Transverse colon (tissue), 4 donors: ENCODE data around the gene HOTAIR. TPM values are rescaled to one million over a fixed set of nuclear protein-coding genes. Genes with fewer than 3 reads are reported as not detected.

Source experiments
- DNase-seq: peaks from one replicate; pipeline ENCODE4 v3.0.0-alpha.2; 2019
- H3K27ac ChIP-seq, 4 donors: fragments of 200-600 bp; sonication (generic); 2 replicates each; pipeline ENCODE4 v1.5.1; 2016 to 2018; ENCODE audit warnings: inconsistent platforms in 4 of 4
- H3K27me3 ChIP-seq: fragments of 200-600 bp; sonication (generic); 2 replicates; pipeline ENCODE4 v1.5.1; 2017; ENCODE audit warnings: inconsistent platforms
- H3K36me3 ChIP-seq, 4 donors: fragments of 200-600 bp; sonication (generic); 2 replicates each; pipeline ENCODE4 v1.5.1; 2017 to 2019; ENCODE audit warnings: inconsistent platforms in 4 of 4
- H3K4me1 ChIP-seq, 4 donors: fragments of 200-600 bp; sonication (generic); 2 replicates each; pipeline ENCODE4 v1.5.1; 2017 to 2020; ENCODE audit warnings: inconsistent platforms in 4 of 4
- H3K4me3 ChIP-seq, 4 donors: fragments of 200-600 bp; sonication (generic); 1 replicate in 1 of 4; 2 replicates in 3 of 4; pipeline versions ENCODE4 v1.5.1 to v1.6.1; 2017 to 2019; ENCODE audit warnings: inconsistent platforms in 4 of 4
- H3K9me3 ChIP-seq, 2 donors: fragments of 200-600 bp; sonication (generic); 2 replicates each; pipeline ENCODE4 v1.5.1; 2017 to 2019; ENCODE audit warnings: inconsistent platforms in 2 of 2
- EP300 ChIP-seq: sonication (generic); formaldehyde crosslinking; IDR thresholded peaks from one replicate; pipeline ENCODE4 v1.6.1; 2017; ENCODE audit warnings: antibody characterized with exemption, low read depth
- POLR2A ChIP-seq: fragments of 450-650 bp; IDR thresholded peaks from one replicate; pipeline ENCODE4 v1.6.1; 2016; ENCODE audit warnings: antibody characterized with exemption, mild to moderate bottlenecking, moderate library complexity
- POLR2AphosphoS5 ChIP-seq, 3 donors: sonication (generic); formaldehyde crosslinking; IDR thresholded peaks; one replicate each; pipeline ENCODE4 v1.6.1; 2016; ENCODE audit warnings: antibody characterized with exemption in 3 of 3
- WGBS, 2 donors: methylation state at CpG; one replicate each; pipeline ENCODE4 v1.1.5; 2018; ENCODE audit warnings: low coverage in 1 of 2; 5-methylcytosine and 5-hydroxymethylcytosine counted together
- in situ Hi-C, 4 donors: fragments of 200-750 bp; cut with MboI; loops; one replicate each; pipeline versions ENCODE4 v1.15.0 to v1.15.1; 2017; ENCODE audit warnings: low sequenced_read_pairs in 3 of 4, low pct_ligation_motif_present in 1 of 4, low pct_unique_long_range_greater_than_20kb in 1 of 4
- intact Hi-C: fragments of 100-400 bp; cut with DNase I; formaldehyde crosslinking; loops from one replicate; pipeline ENCODE4 v1.15.1; 2023; ENCODE audit warnings: low total_unique reads
- total RNA-seq, 4 donors: library from RNA; depleted of rRNA; stranded (reverse); fragments of >200 nt; gene quantifications; one replicate each; pipeline ENCODE4 v1.1.0, GENCODE V29; 2016
- TF ChIP-seq, protein P1 (sequence below), 5 experiments: fragments of 200-600 bp in 3 of 5; fragments of 450-650 bp in 2 of 5; sonication (generic) in 3 of 5; IDR thresholded peaks; 1 replicate in 2 of 5; 2 replicates in 3 of 5; pipeline ENCODE4 v1.5.1; 2016 to 2017; ENCODE audit warnings: antibody characterized with exemption in 5 of 5, inconsistent platforms in 3 of 5, mild to moderate bottlenecking in 2 of 5, moderate library complexity in 1 of 5

Gene HOTAIR
- total RNA-seq, 4 donors from 2014 or later, result not detected

DNA sequence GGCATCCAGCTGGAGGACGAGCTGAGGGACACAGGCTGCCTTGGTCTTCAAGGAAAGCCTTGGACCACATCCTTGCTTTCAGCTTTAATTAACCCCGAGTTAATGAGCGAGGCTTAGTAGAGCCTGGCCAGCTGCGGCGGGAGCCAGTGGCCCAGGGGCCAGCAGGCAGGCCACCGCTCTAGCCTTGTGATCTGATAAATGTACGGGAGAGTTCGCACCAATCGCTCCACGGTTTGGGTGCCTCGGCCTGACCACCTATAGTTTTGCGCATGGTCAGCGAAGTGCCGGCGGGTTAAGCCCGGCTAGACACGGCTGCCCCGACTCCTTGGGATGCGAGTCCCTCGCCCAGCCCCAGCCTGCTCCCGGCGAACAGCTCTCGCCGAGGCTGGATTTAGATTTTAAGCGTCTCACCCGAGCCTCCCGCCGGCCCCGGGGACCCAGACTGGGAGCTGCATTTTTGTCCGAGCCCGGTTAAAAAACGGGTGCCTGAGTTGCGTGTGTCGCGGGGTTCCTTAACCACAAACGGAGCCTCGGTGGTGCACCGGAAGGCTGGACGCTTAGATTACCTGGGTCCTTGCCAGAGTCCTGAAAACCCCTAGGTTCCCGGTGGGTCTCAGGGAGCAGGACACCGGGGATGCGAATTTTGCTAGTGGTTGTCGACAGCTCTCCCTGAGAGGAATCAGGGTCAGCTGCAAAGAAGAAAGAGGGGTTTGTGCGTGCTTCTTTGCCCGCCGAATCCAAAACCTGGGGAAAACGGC, 23.0 kb downstream of the HOTAIR start:
- DNase-seq, result no peak
- in situ Hi-C loops, result no loop called here
- H3K4me3 ChIP-seq, result no peak overlapping the region
- peaks cover 0 to 3% (median 0%) of the 10 kb centered on the region in 4 donors for H3K4me1 ChIP-seq
- 19% methylated on average over 47 of the region's 47 CpGs; no CpG with 5 or more reads in 1 of the 2 donors for WGBS, 2 donors
- no peaks in the 10 kb centered on the region for H3K36me3 ChIP-seq
- H3K9me3 ChIP-seq, result no peaks in the 10 kb centered on the region
- H3K27me3 ChIP-seq, result peaks cover 100% of the 10 kb centered on the region
- H3K27ac ChIP-seq, result no peak overlapping the region
- intact Hi-C loops, result no loop called here
- TF ChIP-seq POLR2A (no peak), EP300 (no peak), POLR2AphosphoS5 (IDR thresholded peaks at IDR 0.05) (no peak)
- TF ChIP-seq, protein P1, sequence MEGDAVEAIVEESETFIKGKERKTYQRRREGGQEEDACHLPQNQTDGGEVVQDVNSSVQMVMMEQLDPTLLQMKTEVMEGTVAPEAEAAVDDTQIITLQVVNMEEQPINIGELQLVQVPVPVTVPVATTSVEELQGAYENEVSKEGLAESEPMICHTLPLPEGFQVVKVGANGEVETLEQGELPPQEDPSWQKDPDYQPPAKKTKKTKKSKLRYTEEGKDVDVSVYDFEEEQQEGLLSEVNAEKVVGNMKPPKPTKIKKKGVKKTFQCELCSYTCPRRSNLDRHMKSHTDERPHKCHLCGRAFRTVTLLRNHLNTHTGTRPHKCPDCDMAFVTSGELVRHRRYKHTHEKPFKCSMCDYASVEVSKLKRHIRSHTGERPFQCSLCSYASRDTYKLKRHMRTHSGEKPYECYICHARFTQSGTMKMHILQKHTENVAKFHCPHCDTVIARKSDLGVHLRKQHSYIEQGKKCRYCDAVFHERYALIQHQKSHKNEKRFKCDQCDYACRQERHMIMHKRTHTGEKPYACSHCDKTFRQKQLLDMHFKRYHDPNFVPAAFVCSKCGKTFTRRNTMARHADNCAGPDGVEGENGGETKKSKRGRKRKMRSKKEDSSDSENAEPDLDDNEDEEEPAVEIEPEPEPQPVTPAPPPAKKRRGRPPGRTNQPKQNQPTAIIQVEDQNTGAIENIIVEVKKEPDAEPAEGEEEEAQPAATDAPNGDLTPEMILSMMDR (IDR thresholded peaks at IDR 0.05), result no peak

DNA sequence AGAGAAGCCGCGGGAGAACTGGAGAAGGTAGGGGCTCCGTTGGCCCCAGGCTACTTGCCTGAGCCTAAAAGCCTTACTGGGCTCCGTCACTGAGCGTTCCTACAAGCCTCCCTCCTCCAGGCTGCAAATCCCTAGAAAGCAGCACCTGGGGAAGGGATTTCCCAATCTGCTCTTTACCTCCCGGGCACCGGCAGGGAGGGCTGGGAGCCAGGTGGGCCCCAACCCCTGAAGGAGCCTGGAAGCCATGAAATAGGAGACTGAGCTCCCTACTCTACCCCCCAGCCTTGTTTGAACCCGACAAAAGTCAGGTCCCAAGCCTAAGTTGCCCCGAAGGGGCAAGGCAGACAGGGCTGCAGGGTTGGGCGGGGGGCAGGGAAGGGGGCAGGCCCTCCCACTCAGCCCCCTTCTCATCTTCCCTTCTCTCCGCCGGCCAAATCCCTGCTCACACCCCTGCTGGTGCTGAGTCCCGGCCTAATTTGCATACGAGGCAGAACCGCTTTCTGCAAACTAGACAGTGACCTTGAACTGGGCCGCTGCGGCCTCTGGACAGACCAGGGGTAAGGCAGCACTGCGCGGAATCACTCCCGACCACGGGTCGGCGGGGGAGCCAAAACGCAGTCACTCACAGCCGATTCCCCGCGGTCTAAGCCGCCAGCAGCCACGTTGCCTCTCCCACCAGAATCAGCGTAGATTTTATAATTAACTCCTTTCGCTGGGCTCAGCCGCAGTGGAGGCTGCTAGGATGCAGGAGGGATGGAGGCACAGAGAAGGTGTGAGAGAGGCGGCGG, 23.8 kb downstream of the HOTAIR start:
- no peaks in the 10 kb centered on the region for H3K9me3 ChIP-seq
- no peaks in the 10 kb centered on the region for H3K4me1 ChIP-seq
- H3K27ac ChIP-seq, result no peak overlapping the region
- in situ Hi-C loops (no loop called here), intact Hi-C loops (no loop called here)
- TF ChIP-seq POLR2A (no peak), POLR2AphosphoS5 (IDR thresholded peaks at IDR 0.05) (no peak), EP300 (no peak)
- TF ChIP-seq, protein P1 (IDR thresholded peaks at IDR 0.05), result no peak
- no peak overlapping the region for H3K4me3 ChIP-seq
- no peaks in the 10 kb centered on the region for H3K36me3 ChIP-seq
- peaks cover 100% of the 10 kb centered on the region for H3K27me3 ChIP-seq
- DNase-seq, result no peak
- WGBS, 2 donors, result 14% methylated on average over 34 of the region's 34 CpGs; no CpG with 5 or more reads in 1 of the 2 donors

DNA sequence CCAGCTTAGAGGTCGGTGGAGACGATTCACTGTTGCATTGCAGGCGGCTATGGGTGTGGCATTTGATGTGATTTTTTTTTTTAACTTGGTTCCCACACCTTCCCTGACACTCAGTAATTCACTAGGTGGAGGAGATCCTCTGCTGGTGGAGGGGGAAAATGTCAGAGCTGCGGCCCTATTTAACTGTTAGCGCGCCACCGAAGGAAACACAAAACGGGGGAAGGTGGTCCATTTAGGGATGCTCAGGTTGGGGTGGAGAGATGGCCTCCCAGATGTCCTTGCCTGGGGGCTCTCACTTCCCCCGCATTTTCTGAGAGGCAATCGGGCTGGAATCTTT, 24.3 kb downstream of the HOTAIR start:
- TF ChIP-seq, protein P1 (IDR thresholded peaks at IDR 0.05), result no peak
- TF ChIP-seq POLR2AphosphoS5 (IDR thresholded peaks at IDR 0.05) (no peak), POLR2A (no peak), EP300 (no peak)
- no peak for DNase-seq
- Histone ChIP-seq H3K27ac (no peak overlapping the region), H3K4me3 (no peak overlapping the region), H3K9me3 (no peaks in the 10 kb centered on the region), H3K36me3 (no peaks in the 10 kb centered on the region), H3K4me1 (no peaks in the 10 kb centered on the region), H3K27me3 (peaks cover 100% of the 10 kb centered on the region)
- 17% methylated on average over 10 of the region's 10 CpGs; no CpG with 5 or more reads in 1 of the 2 donors for WGBS, 2 donors
- in situ Hi-C loops (no loop called here), intact Hi-C loops (no loop called here)

DNA sequence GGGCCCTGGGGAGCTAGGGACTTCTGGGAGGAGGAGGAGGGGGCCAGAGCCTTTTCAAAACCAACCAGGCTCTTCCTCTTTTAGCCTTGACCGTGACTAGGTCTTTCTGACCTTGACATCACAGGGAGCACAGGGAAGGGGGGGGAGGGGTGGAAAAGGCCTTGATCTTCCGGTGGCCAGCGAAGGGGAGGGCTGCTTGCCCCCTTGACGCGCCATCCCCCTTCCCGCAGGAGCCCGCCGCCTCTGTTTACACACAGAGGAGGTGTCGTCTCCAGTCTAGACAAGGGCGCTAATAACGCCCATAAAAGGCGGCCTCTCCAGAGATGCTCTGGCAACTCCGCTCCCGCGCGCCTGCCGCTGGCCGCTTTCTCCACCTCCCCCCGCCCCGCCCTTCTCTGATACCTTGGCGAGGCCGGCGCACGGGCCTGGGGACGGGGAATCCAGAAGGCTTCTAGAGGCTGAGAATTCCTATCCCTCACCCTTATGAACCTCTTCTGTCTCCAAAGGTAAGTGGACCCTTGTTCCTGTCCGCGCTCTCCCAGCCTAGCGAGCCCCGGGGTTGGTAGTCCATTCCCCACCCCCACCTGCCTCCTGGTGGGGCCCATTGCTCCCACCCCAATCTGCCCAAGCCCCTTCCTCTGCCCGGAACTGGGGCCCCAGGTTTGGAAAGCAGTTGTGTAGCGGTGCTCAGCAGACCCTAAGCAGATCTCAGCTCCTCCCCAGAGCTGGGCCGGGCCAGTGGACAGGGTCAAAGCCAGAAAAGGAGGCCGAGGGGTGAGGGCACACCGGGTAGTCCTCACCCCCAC, 24.9 kb downstream of the HOTAIR start:
- H3K9me3 ChIP-seq, result no peaks in the 10 kb centered on the region
- H3K27ac ChIP-seq, result no peak overlapping the region
- no peaks in the 10 kb centered on the region for H3K36me3 ChIP-seq
- intact Hi-C loops (no loop called here), in situ Hi-C loops (no loop called here)
- H3K27me3 ChIP-seq, result peaks cover 100% of the 10 kb centered on the region
- DNase-seq, result no peak
- TF ChIP-seq POLR2A (no peak), POLR2AphosphoS5 (IDR thresholded peaks at IDR 0.05) (no peak), EP300 (no peak)
- TF ChIP-seq, protein P1 (IDR thresholded peaks at IDR 0.05), result no peak
- 14% methylated on average over 34 of the region's 34 CpGs; no CpG with 5 or more reads in 1 of the 2 donors for WGBS, 2 donors
- H3K4me3 ChIP-seq, result no peak overlapping the region
- no peaks in the 10 kb centered on the region for H3K4me1 ChIP-seq
